ENCODE results near the gene CCNC.

CCNC gene

DNA sequence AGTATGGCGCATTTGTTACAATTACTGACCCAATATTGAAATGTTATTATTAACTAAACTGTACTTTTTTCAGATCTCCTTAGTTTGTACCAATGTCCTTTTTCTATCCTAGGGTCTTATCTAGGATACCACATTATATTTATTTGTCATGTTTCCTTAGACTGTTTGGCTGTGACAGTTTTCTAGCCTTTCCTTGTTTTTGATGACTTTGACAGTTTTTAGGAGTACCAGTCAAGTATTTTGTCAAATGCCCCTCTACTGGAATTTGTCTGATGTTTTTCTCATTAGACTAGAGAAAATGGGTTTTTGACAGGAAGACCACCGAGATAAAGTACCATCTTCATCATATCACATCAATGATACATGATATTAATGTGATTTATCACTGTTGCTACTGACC, 14.6 kb downstream of the CCNC start:
- in situ Hi-C loops (cut with HindIII; ENCODE audit: low sequenced_read_pairs): no loop called here

GRCh38 chr6:99550046-99550748, 18.3 kb downstream of the CCNC start:
- in situ Hi-C loops (cut with HindIII; ENCODE audit: low sequenced_read_pairs): no loop called here

GRCh38 chr6:99548706-99549105, 19.8 kb downstream of the CCNC start:
- in situ Hi-C loops (cut with HindIII; ENCODE audit: low sequenced_read_pairs): no loop called here

- in situ Hi-C loops (cut with HindIII; ENCODE audit: low sequenced_read_pairs): no loop called here
These were observed 20.9 kb downstream of the CCNC start for GRCh38 chr6:99547526-99547925.

DNA sequence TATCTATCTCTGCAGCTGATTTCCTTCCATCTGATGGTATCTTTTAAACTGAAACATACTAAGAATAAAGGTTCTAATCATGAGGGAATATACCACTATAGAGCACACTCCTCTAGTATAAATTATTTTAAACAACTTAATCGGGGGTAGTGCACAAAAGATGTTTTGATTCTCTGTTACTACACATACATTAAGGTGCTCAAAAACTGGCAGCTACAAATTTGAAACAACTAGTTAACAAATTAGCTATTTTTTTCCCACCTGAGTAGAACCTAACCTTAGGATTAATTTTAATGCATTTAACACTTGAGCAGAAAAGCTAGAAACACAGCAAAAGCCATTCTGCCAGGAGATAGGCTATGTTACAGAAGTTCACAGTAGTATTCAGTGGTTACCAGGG, 23.0 kb downstream of the CCNC start:
- in situ Hi-C loops (cut with HindIII; ENCODE audit: low sequenced_read_pairs): no loop called here

GRCh38 chr6:99543968-99544367, 24.5 kb downstream of the CCNC start:
- in situ Hi-C loops (cut with HindIII; ENCODE audit: low sequenced_read_pairs): no loop called here

- in situ Hi-C loops (cut with HindIII; ENCODE audit: low sequenced_read_pairs): no loop called here
These were observed 37.8 kb downstream of the CCNC start for GRCh38 chr6:99530627-99531026.

- in situ Hi-C loops (cut with HindIII; ENCODE audit: low sequenced_read_pairs): no loop called here
These were observed 45.9 kb downstream of the CCNC start for GRCh38 chr6:99522531-99522930.

DNA sequence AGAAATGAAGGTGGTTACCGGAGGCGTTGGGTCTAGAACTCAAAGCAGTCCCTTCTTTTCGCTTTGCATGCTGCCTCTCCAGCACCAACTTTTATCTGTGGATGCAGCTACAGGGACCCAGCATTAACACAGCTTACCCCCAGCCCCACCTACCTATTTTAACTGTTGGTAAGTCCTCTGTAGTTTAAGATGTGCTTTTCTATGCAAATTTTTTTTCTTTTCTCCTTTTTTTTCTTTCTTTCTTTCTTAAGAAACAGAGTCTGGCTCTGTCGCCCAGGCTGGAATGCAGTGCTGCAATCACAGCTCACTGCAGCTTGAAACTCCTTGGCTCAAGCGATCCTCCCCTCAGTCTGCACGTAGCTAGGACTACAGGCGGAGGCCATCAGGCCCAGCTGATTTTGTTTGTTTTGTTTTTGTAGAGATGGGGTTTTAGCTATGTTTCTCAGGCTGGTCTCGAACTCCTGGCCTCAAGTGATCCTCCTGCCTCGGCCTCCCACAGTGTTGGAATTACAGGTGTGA, 46.8 kb downstream of the CCNC start:
- in situ Hi-C loops (cut with HindIII; ENCODE audit: low sequenced_read_pairs): no loop called here

DNA sequence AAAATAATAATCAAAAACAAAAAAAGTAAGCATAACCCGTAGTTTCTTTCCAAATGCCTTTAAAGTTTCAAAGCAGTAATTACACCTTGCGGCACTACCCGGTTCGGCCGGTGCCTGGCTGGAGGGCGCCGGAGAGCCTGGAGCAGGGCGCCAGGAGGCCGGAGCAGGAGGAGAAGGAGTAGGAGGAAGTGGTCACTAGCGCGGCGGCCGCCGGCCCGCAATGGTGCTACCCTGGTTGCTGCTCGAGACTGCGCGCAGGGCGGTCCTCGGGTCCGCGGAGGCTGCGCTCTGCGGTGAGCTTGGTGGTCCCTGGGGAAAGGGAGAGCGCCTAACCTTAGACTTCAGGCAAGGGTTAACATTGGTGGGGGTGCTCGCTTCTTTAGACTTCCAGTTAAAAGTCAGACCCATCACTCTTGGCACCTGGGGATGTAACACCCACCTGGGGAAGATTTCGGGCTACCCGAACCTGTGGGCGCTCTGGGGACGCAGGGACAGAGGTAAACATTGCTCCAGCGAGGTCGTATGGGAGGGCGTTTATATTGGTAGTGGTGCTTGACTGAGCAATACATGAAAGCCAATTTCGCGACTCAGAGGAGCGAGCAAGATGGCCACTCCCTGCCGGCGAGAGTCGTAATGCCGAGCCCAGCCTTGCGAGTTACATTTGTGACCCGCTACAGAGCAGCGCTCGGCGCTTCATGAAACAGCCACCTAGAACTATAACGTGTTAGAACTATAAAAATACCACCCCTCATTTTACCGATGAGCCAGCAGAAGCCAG, 47.4 kb downstream of the CCNC start:
- in situ Hi-C loops (cut with HindIII; ENCODE audit: low sequenced_read_pairs): no loop called here

GRCh38 chr6:99519446-99519845, 49.0 kb downstream of the CCNC start:
- in situ Hi-C loops (cut with HindIII; ENCODE audit: low sequenced_read_pairs): no loop called here

DNA sequence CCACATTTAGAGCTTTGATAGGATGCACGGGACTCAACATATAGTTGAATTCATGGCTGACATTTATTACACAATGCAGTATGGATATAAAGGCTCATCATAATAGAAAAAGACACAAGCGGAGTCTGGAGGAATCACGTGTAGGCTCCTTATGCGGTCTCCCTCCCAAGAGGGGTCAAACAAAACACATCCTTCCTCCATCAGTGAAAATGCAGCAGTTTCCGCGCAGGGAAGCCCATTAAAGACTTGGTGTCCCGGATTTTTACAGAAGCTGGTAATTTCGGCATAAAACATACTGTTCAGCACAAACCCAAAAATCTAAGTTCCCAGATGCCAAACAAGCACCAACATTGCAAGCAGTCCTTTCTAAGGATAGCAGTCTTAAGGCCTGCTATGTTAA, 54.4 kb downstream of the CCNC start:
- in situ Hi-C loops (cut with HindIII; ENCODE audit: low sequenced_read_pairs): loop anchor here (5.0 kb wide), 2 partner anchors 97 to 98 kb away; no protein-coding TSS in a partner anchor

DNA sequence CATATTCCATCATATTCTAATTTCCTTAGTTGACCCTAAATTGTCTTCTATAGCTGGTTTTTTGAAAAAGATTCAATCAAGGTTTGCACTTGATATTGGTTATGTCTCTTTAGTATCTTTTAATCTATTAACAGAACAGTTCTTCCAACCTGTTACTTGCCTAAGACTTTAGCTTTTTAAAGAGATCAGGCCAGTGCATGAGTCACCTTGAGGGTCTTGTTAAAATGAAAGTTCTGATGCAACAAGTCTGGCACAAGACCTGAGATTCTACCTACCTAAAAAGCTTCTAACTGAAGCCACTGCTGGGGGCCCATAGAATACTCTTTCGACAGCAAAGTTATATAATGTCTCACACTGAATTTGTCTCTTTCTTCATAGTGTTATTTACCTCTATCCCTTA, 56.4 kb downstream of the CCNC start:
- in situ Hi-C loops (cut with HindIII; ENCODE audit: low sequenced_read_pairs): loop anchor here (5.0 kb wide), 2 partner anchors 95 to 100 kb away; no protein-coding TSS in a partner anchor

DNA sequence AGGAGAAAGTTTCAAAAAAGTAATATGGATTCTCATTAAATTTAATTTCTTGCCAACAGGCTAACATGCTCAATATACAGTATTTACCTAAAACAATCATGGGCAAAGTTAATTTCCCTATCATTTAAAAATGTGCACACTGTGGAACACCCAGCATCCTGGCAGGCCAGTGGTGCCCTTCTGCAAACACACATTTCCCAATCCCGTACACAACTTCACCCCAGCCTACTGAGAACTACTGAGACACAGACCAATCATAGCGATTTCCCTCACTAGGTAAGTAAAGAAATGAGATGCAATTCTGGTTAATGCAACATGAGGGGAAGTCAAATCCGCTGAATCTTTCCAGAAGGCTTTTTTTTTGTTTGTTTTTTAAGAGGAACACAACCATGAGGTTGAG, 60.8 kb downstream of the CCNC start:
- in situ Hi-C loops (cut with HindIII; ENCODE audit: low sequenced_read_pairs): no loop called here

DNA sequence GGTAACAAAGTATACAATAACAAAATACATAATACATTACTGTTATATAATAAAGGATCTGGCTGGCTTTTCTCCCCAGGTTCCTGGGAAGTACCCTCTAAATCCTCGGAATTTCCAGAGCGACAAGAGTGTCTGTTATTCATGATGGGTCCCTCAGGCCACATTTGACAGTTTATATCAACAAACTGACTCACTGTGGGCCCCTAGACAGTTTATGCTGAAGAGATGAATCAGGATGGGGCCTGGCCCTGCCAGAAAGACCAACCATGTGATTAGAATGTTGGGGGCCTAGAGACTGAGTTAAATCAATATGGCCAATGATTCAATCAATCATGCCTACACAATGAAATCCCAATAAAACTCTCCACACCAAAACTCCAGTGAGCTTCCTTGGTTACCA, 66.7 kb downstream of the CCNC start:
- in situ Hi-C loops (cut with HindIII; ENCODE audit: low sequenced_read_pairs): no loop called here

GRCh38 chr6:99498421-99498820, 70.0 kb downstream of the CCNC start:
- in situ Hi-C loops (cut with HindIII; ENCODE audit: low sequenced_read_pairs): no loop called here

GRCh38 chr6:99495466-99495865, 73.0 kb downstream of the CCNC start:
- in situ Hi-C loops (cut with HindIII; ENCODE audit: low sequenced_read_pairs): no loop called here
